Natural killer cell (primary cell): ENCODE measurements around the gene GPATCH2. TPM values are rescaled to one million over a fixed set of nuclear protein-coding genes. Genes with fewer than 3 reads are reported as not detected.
"Not testable (repeated sequence)": the region's sequence is repeated elsewhere in the genome, so short reads cannot be mapped to it uniquely, and the experiment has no call there.

ENCODE experiments used
- ATAC-seq, 3 donors: fragments of 150-1000 bp in 2 of 3; fragments of 200-7000 bp in 1 of 3; cut with Tn5 transposase; 1 replicate in 1 of 3; 2 replicates in 2 of 3; pipeline ENCODE4 v1.10.0; 2021; ENCODE audit warnings: mild to moderate bottlenecking in 2 of 3, moderate library complexity in 2 of 3
- DNase-seq, 2 donors: peaks; one replicate each; pipeline versions ENCODE4 v3.0.0 to v3.0.0-alpha.2; 2013 to 2021; ENCODE audit warnings: mixed read lengths in 1 of 2
- H3K27ac ChIP-seq: one replicate; pipeline ENCODE4 v1.5.1; 2013; ENCODE audit warnings: mild to moderate bottlenecking, low read length
- H3K27me3 ChIP-seq: one replicate; pipeline ENCODE4 v1.6.1; 2013; ENCODE audit warnings: low read length; ENCODE audit not compliant: control insufficient read depth, insufficient read depth
- H3K36me3 ChIP-seq: one replicate; pipeline ENCODE4 v1.6.1; 2013; ENCODE audit warnings: low read length; ENCODE audit not compliant: control insufficient read depth, insufficient read depth
- H3K4me1 ChIP-seq: one replicate; pipeline ENCODE4 v1.6.1; 2013; ENCODE audit warnings: low read length; ENCODE audit not compliant: control insufficient read depth, insufficient read depth
- H3K4me3 ChIP-seq: one replicate; pipeline ENCODE4 v1.5.1; 2013; ENCODE audit warnings: low read length
- H3K9me3 ChIP-seq: one replicate; pipeline ENCODE4 v1.6.1; 2013; ENCODE audit warnings: low read length; ENCODE audit not compliant: control insufficient read depth, insufficient read depth
- H3K27ac Mint-ChIP-seq, 2 donors: one replicate each; pipeline ENCODE4 v1.8.0; 2022; ENCODE audit warnings: mild to moderate bottlenecking in 2 of 2, mixed read lengths in 2 of 2, moderate library complexity in 1 of 2
- H3K27me3 Mint-ChIP-seq, 2 donors: one replicate each; pipeline ENCODE4 v1.8.0; 2022; ENCODE audit warnings: low read depth in 2 of 2, mixed read lengths in 2 of 2
- H3K36me3 Mint-ChIP-seq: one replicate; pipeline ENCODE4 v1.8.0; 2022; ENCODE audit warnings: mixed read lengths
- H3K4me1 Mint-ChIP-seq, 2 donors: one replicate each; pipeline ENCODE4 v1.8.0; 2022; ENCODE audit warnings: mixed read lengths in 2 of 2
- H3K4me3 Mint-ChIP-seq: one replicate; pipeline ENCODE4 v1.8.0; 2022; ENCODE audit warnings: mild to moderate bottlenecking, moderate library complexity, mixed read lengths
- H3K9me3 Mint-ChIP-seq, 2 donors: one replicate each; pipeline ENCODE4 v1.8.0; 2022; ENCODE audit warnings: mixed read lengths in 2 of 2
- CTCF ChIP-seq: fragments of 200-600 bp; IDR thresholded peaks from one replicate; pipeline ENCODE4 v1.8.0; 2022; ENCODE audit warnings: antibody characterized with exemption
- WGBS: methylation state at CpG from one replicate; pipeline ENCODE4 v1.1.7; 2013; ENCODE audit warnings: missing lambda C conversion rate; ENCODE audit not compliant: insufficient coverage; 5-methylcytosine and 5-hydroxymethylcytosine counted together
- intact Hi-C: fragments of 100-400 bp; cut with micrococcal nuclease; formaldehyde crosslinking; loops from one replicate; pipeline ENCODE4 v1.14.2; 2022
- total RNA-seq, 4 donors: library from RNA; stranded (reverse); fragments of 120-200 nt in 1 of 4; gene quantifications; one replicate each; pipeline versions ENCODE4 v1.2.3 to v1.2.4, GENCODE V29; 2013 to 2022

Gene GPATCH2
- total RNA-seq, 3 donors from 2014 or later (not counting 1 experiment from before 2014, with no cell fraction given), result 10.4 to 15.4 (median 11.7) TPM

- Mint-ChIP-seq H3K27ac (no peak overlapping the region), H3K4me1 (no peaks in the 10 kb centered on the region), H3K9me3 (peaks cover 5 to 8% of the 10 kb centered on the region in 2 donors), H3K27me3 (no peaks in the 10 kb centered on the region), H3K4me3 (no peak overlapping the region), H3K36me3 (no peaks in the 10 kb centered on the region)
- no peak overlapping the region for H3K27ac ChIP-seq
- WGBS, result 59% methylated on average over 2 of the region's 5 CpGs
- no peaks in the 10 kb centered on the region for H3K4me1 ChIP-seq
- H3K27me3 ChIP-seq, result no peaks in the 10 kb centered on the region
- TF ChIP-seq CTCF, result no peak
- no peaks in the 10 kb centered on the region for H3K36me3 ChIP-seq
- no peaks in the 10 kb centered on the region for H3K9me3 ChIP-seq
- ATAC-seq (no peak), DNase-seq (no peak)
- intact Hi-C loops, result no loop called here
- no peak overlapping the region for H3K4me3 ChIP-seq
These were observed 241.0 kb downstream of the GPATCH2 start for GRCh38 chr1:217389895-217390294.

- TF ChIP-seq CTCF, result no peak
These were observed 242.3 kb downstream of the GPATCH2 start for GRCh38 chr1:217388522-217389065.

GRCh38 chr1:217381773-217382172 is 249.1 kb downstream of the GPATCH2 start:
- H3K4me1 ChIP-seq, H3K36me3 Mint-ChIP-seq, H3K9me3 ChIP-seq, ATAC-seq, H3K4me3 ChIP-seq, H3K27me3 ChIP-seq, H3K27me3 Mint-ChIP-seq, H3K27ac Mint-ChIP-seq, intact Hi-C loops, DNase-seq, H3K4me3 Mint-ChIP-seq, H3K4me1 Mint-ChIP-seq, H3K36me3 ChIP-seq, H3K27ac ChIP-seq: not testable (repeated sequence)
- H3K9me3 Mint-ChIP-seq, result peaks cover 19 to 28% of the 10 kb centered on the region in 2 donors
- WGBS, result 48% methylated on average over 2 of the region's 2 CpGs

More at GRCh38 chr1:217388522-217389065, 242.3 kb downstream of the GPATCH2 start:
- Mint-ChIP-seq H3K36me3 (no peaks in the 10 kb centered on the region), H3K27me3 (no peaks in the 10 kb centered on the region), H3K4me3 (no peak overlapping the region), H3K27ac (no peak overlapping the region), H3K9me3 (peaks cover 8 to 12% of the 10 kb centered on the region in 2 donors), H3K4me1 (no peaks in the 10 kb centered on the region)
- no peak for DNase-seq
- H3K9me3 ChIP-seq, result no peaks in the 10 kb centered on the region
- intact Hi-C loops, result no loop called here
- no peaks in the 10 kb centered on the region for H3K4me1 ChIP-seq
- WGBS, result 93% methylated on average over 8 of the region's 9 CpGs
- H3K36me3 ChIP-seq, result no peaks in the 10 kb centered on the region
- H3K27ac ChIP-seq, result no peak overlapping the region
- H3K4me3 ChIP-seq, result no peak overlapping the region
- ATAC-seq, result no peak
- no peaks in the 10 kb centered on the region for H3K27me3 ChIP-seq

GRCh38 chr1:217379804-217380203 is 251.1 kb downstream of the GPATCH2 start:
- 85% methylated on average over 5 of the region's 5 CpGs for WGBS
- not testable (repeated sequence) for H3K9me3 ChIP-seq, H3K4me1 Mint-ChIP-seq

More at GRCh38 chr1:217379804-217380203, 251.1 kb downstream of the GPATCH2 start:
- H3K4me3 ChIP-seq, H3K27me3 ChIP-seq, H3K4me1 ChIP-seq, H3K36me3 Mint-ChIP-seq, intact Hi-C loops, ATAC-seq, H3K36me3 ChIP-seq, H3K4me3 Mint-ChIP-seq, H3K27ac Mint-ChIP-seq, DNase-seq, H3K27ac ChIP-seq, H3K27me3 Mint-ChIP-seq: not testable (repeated sequence)
- H3K9me3 Mint-ChIP-seq, result peaks cover 21 to 31% of the 10 kb centered on the region in 2 donors
